Parathyroid adenoma (tissue), 2 donors: Measurements from ENCODE around the gene CATSPERZ.

Experiments
- H2AFZ ChIP-seq: fragments of 300-600 bp; sonication (generic); one replicate; pipeline ENCODE4 v1.7.0; 2017; ENCODE audit warnings: antibody characterized with exemption, mild to moderate bottlenecking
- H3K27ac ChIP-seq: fragments of 300-600 bp; sonication (generic); one replicate; pipeline ENCODE4 v1.7.0; 2017
- H3K27me3 ChIP-seq: fragments of 300-600 bp; sonication (generic); one replicate; pipeline ENCODE4 v1.7.0; 2017; ENCODE audit warnings: low read length; ENCODE audit not compliant: control insufficient read depth, insufficient read depth
- H3K36me3 ChIP-seq: fragments of 300-600 bp; sonication (generic); one replicate; pipeline ENCODE4 v1.7.0; 2017; ENCODE audit warnings: low read length; ENCODE audit not compliant: control insufficient read depth, insufficient read depth
- H3K4me1 ChIP-seq: fragments of 300-600 bp; sonication (generic); one replicate; pipeline ENCODE4 v1.7.0; 2017; ENCODE audit warnings: control low read depth
- H3K4me2 ChIP-seq: fragments of 300-600 bp; sonication (generic); one replicate; pipeline ENCODE4 v1.7.0; 2017; ENCODE audit warnings: low read length
- H3K4me3 ChIP-seq: fragments of 300-600 bp; sonication (generic); one replicate; pipeline ENCODE4 v1.7.0; 2017; ENCODE audit warnings: low read depth, low read length
- H3K79me2 ChIP-seq: fragments of 300-600 bp; sonication (generic); one replicate; pipeline ENCODE4 v1.7.0; 2017; ENCODE audit warnings: control low read depth
- H3K9ac ChIP-seq: fragments of 300-600 bp; sonication (generic); one replicate; pipeline ENCODE4 v1.7.0; 2017; ENCODE audit warnings: mild to moderate bottlenecking
- H3K9me3 ChIP-seq: fragments of 300-600 bp; sonication (generic); one replicate; pipeline ENCODE4 v1.7.0; 2017; ENCODE audit warnings: low read length; ENCODE audit not compliant: control insufficient read depth
- TF ChIP-seq, protein P1 (sequence below): fragments of 300-600 bp; sonication (generic); IDR thresholded peaks from one replicate; pipeline ENCODE4 v1.7.0; 2017; ENCODE audit warnings: antibody characterized with exemption, mild to moderate bottlenecking
- donor health status: primary hyperparathyroidism.

The CATSPERZ gene

DNA sequence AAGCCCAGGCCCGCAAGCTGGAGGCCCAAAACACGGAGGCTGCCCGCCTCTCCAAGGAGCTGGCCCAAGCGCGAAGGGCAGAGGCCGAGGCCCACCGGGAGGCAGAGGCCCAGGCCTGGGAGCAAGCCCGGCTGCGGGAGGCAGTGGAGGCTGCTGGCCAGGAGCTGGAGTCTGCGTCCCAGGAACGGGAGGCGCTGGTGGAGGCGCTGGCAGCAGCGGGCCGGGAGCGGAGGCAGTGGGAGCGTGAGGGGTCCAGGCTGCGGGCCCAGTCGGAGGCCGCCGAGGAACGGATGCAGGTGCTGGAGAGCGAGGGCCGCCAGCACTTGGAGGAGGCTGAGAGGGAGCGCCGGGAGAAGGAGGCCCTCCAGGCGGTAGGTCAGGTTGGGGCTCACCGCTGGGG, 44.6 kb downstream of the CATSPERZ start:
- Histone ChIP-seq H3K4me3 (no peak overlapping the region), H3K4me1 (no peaks in the 10 kb centered on the region), H3K9me3 (no peaks in the 10 kb centered on the region), H3K36me3 (no peaks in the 10 kb centered on the region), H3K27me3 (no peaks in the 10 kb centered on the region), H3K27ac (no peak overlapping the region), H3K9ac (no peak overlapping the region), H3K4me2 (no peak overlapping the region), H2AFZ (no peak overlapping the region), H3K79me2 (no peaks in the 10 kb centered on the region)
- TF ChIP-seq, protein P1, sequence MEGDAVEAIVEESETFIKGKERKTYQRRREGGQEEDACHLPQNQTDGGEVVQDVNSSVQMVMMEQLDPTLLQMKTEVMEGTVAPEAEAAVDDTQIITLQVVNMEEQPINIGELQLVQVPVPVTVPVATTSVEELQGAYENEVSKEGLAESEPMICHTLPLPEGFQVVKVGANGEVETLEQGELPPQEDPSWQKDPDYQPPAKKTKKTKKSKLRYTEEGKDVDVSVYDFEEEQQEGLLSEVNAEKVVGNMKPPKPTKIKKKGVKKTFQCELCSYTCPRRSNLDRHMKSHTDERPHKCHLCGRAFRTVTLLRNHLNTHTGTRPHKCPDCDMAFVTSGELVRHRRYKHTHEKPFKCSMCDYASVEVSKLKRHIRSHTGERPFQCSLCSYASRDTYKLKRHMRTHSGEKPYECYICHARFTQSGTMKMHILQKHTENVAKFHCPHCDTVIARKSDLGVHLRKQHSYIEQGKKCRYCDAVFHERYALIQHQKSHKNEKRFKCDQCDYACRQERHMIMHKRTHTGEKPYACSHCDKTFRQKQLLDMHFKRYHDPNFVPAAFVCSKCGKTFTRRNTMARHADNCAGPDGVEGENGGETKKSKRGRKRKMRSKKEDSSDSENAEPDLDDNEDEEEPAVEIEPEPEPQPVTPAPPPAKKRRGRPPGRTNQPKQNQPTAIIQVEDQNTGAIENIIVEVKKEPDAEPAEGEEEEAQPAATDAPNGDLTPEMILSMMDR = no peak

DNA sequence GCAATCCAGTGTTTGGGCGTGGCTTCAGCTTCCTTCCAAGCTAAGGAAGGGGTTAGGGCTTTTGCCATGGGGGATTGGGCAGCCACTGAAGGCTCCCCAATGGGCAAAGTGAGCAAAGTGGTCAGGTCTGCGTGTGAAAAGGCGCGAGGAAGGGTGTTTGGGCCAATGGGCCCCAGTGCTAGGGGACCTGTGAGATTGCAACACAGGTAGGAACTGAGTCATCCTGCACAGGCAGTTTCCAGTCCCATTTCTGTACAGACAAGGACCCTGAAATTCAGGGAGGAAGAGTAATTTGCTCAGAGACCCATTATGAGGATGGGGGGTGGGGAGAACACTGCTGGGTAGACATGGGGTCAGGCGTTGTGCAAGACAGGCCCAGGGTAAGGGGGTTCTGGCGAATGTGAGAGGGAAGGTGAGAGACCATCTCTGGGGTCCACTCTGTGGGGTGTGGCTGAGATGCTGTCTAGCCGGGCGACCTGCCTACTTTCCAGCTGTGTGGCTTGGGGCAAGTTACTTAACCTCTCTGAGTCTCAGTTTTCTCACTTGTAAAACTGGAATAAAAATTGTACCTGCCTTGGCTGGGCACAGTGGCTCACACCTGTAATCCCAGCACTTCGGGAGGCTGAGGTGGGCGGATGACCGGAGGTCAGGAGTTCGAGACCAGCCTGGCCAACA, 47.2 kb downstream of the CATSPERZ start:
- H3K9me3 ChIP-seq = no peaks in the 10 kb centered on the region

DNA sequence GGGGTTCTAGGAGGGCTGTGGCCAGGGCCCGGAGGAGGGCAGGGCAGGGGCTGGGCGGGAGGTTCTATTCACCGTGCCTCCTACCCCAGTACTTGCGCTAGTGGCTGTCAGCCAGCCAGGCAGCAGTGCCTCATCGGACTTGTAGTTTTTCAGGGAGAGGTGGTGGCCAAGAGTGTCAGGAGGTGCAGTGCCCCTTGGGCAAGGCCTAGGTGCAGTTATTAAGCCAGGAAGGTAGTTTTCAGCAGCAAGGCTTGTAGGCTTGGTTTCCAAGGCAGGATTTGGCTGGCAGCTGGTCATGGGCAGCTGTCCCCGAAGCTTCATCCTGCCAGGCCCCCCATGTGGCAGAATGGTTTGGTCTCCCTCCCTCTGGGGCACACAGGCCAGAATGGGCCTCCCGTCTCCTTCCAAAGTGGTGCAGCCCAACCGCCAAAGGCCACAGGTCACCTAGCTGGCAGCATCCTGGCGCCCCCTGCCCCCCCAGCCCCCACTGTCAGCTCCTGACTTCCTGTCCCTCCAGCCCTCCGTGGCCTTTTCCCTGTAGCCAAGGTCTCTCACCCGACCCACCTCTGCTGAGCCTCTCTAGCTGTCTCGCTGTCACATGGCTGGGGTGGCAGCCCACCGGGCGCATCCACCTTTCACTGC, 48.3 kb downstream of the CATSPERZ start:
- no peak overlapping the region for H2AFZ ChIP-seq
- TF ChIP-seq, protein P1 = no peak
- H3K9me3 ChIP-seq = no peaks in the 10 kb centered on the region
- no peaks in the 10 kb centered on the region for H3K79me2 ChIP-seq
- H3K27ac ChIP-seq = no peak overlapping the region
- H3K4me3 ChIP-seq = no peak overlapping the region
- H3K4me1 ChIP-seq = no peaks in the 10 kb centered on the region
- no peaks in the 10 kb centered on the region for H3K27me3 ChIP-seq
- no peak overlapping the region for H3K9ac ChIP-seq
- no peaks in the 10 kb centered on the region for H3K36me3 ChIP-seq
- no peak overlapping the region for H3K4me2 ChIP-seq

More for the DNA sequence above, 47.2 kb downstream of the CATSPERZ start:
- Histone ChIP-seq H3K27me3 (no peaks in the 10 kb centered on the region), H3K36me3 (no peaks in the 10 kb centered on the region), H3K4me1 (no peaks in the 10 kb centered on the region), H2AFZ (no peak overlapping the region), H3K9ac (no peak overlapping the region), H3K27ac (no peak overlapping the region), H3K4me2 (no peak overlapping the region), H3K4me3 (no peak overlapping the region), H3K79me2 (no peaks in the 10 kb centered on the region)
- TF ChIP-seq, protein P1 = no peak

GRCh38 chr11:64349025-64349387, 48.8 kb downstream of the CATSPERZ start:
- H3K79me2 ChIP-seq = no peaks in the 10 kb centered on the region
- no peaks in the 10 kb centered on the region for H3K27me3 ChIP-seq
- H3K4me1 ChIP-seq = no peaks in the 10 kb centered on the region
- TF ChIP-seq, protein P1 = no peak
- H3K27ac ChIP-seq = no peak overlapping the region
- no peaks in the 10 kb centered on the region for H3K36me3 ChIP-seq
- no peak overlapping the region for H3K4me2 ChIP-seq
- H3K9me3 ChIP-seq = no peaks in the 10 kb centered on the region
- H2AFZ ChIP-seq = no peak overlapping the region
- no peak overlapping the region for H3K9ac ChIP-seq
- H3K4me3 ChIP-seq = no peak overlapping the region

- H3K36me3 ChIP-seq = no peaks in the 10 kb centered on the region
- no peaks in the 10 kb centered on the region for H3K27me3 ChIP-seq
- H3K4me3 ChIP-seq = no peak overlapping the region
- TF ChIP-seq, protein P1 = no peak
- no peaks in the 10 kb centered on the region for H3K79me2 ChIP-seq
- H3K4me1 ChIP-seq = no peaks in the 10 kb centered on the region
- no peak overlapping the region for H2AFZ ChIP-seq
- no peak overlapping the region for H3K4me2 ChIP-seq
- H3K27ac ChIP-seq = no peak overlapping the region
- H3K9ac ChIP-seq = no peak overlapping the region
- H3K9me3 ChIP-seq = no peaks in the 10 kb centered on the region
Observed at GRCh38 chr11:64349404-64349803, 49.2 kb downstream of the CATSPERZ start.
